ENCODE measurements around the gene GNS.

Gene GNS

GRCh38 chr12:64700532-64700931, 58.7 kb downstream of the GNS start:
- in situ Hi-C loops (cut with MboI; ENCODE audit: low sequenced_read_pairs) = no loop called here

- in situ Hi-C loops (cut with MboI; ENCODE audit: low sequenced_read_pairs) = loop anchor here (25.0 kb wide), 1 partner anchor 137 kb away; no protein-coding TSS in a partner anchor
These were observed 59.6 kb downstream of the GNS start for GRCh38 chr12:64699504-64700115.

GRCh38 chr12:64696080-64696741, 63.0 kb downstream of the GNS start:
- in situ Hi-C loops (cut with MboI; ENCODE audit: low sequenced_read_pairs) = loop anchor here (25.0 kb wide), 1 partner anchor 134 kb away; no protein-coding TSS in a partner anchor

GRCh38 chr12:64695550-64695949, 63.7 kb downstream of the GNS start:
- in situ Hi-C loops (cut with MboI; ENCODE audit: low sequenced_read_pairs) = loop anchor here (25.0 kb wide), 1 partner anchor 133 kb away; no protein-coding TSS in a partner anchor

- in situ Hi-C loops (cut with MboI; ENCODE audit: low sequenced_read_pairs) = loop anchor here (25.0 kb wide), 1 partner anchor 132 kb away; no protein-coding TSS in a partner anchor
These were observed 64.8 kb downstream of the GNS start for GRCh38 chr12:64694130-64695040.

GRCh38 chr12:64691795-64692583, 67.2 kb downstream of the GNS start:
- in situ Hi-C loops (cut with MboI; ENCODE audit: low sequenced_read_pairs) = loop anchor here (25.0 kb wide), 1 partner anchor 130 kb away; no protein-coding TSS in a partner anchor

GRCh38 chr12:64691227-64691794, 67.9 kb downstream of the GNS start:
- in situ Hi-C loops (cut with MboI; ENCODE audit: low sequenced_read_pairs) = loop anchor here (25.0 kb wide), 1 partner anchor 129 kb away; no protein-coding TSS in a partner anchor

GRCh38 chr12:64690236-64690635, 69.0 kb downstream of the GNS start:
- in situ Hi-C loops (cut with MboI; ENCODE audit: low sequenced_read_pairs) = loop anchor here (25.0 kb wide), 1 partner anchor 128 kb away; no protein-coding TSS in a partner anchor

- in situ Hi-C loops (cut with MboI; ENCODE audit: low sequenced_read_pairs) = loop anchor here (25.0 kb wide), 1 partner anchor 126 kb away; no protein-coding TSS in a partner anchor
These were observed 70.5 kb downstream of the GNS start for GRCh38 chr12:64688715-64689114.

- in situ Hi-C loops (cut with MboI; ENCODE audit: low sequenced_read_pairs) = loop anchor here (25.0 kb wide), 1 partner anchor 126 kb away; no protein-coding TSS in a partner anchor
These were observed 71.0 kb downstream of the GNS start for GRCh38 chr12:64688219-64688618.

GRCh38 chr12:64687816-64688215, 71.4 kb downstream of the GNS start:
- in situ Hi-C loops (cut with MboI; ENCODE audit: low sequenced_read_pairs) = loop anchor here (25.0 kb wide), 1 partner anchor 126 kb away; no protein-coding TSS in a partner anchor

- in situ Hi-C loops (cut with MboI; ENCODE audit: low sequenced_read_pairs) = loop anchor here (25.0 kb wide), 1 partner anchor 123 kb away; no protein-coding TSS in a partner anchor
These were observed 73.6 kb downstream of the GNS start for GRCh38 chr12:64685605-64686004.

GRCh38 chr12:64685050-64685449, 74.2 kb downstream of the GNS start:
- in situ Hi-C loops (cut with MboI; ENCODE audit: low sequenced_read_pairs) = loop anchor here (25.0 kb wide), 1 partner anchor 123 kb away; no protein-coding TSS in a partner anchor

- in situ Hi-C loops (cut with MboI; ENCODE audit: low sequenced_read_pairs) = loop anchor here (25.0 kb wide), 1 partner anchor 122 kb away; no protein-coding TSS in a partner anchor
These were observed 75.2 kb downstream of the GNS start for GRCh38 chr12:64683816-64684543.

GRCh38 chr12:64682572-64683277, 76.5 kb downstream of the GNS start:
- in situ Hi-C loops (cut with MboI; ENCODE audit: low sequenced_read_pairs) = loop anchor here (25.0 kb wide), 1 partner anchor 120 kb away; no protein-coding TSS in a partner anchor

GRCh38 chr12:64681200-64682052, 77.8 kb downstream of the GNS start:
- in situ Hi-C loops (cut with MboI; ENCODE audit: low sequenced_read_pairs) = loop anchor here (25.0 kb wide), 1 partner anchor 119 kb away; no protein-coding TSS in a partner anchor

- in situ Hi-C loops (cut with MboI; ENCODE audit: low sequenced_read_pairs) = loop anchor here (25.0 kb wide), 1 partner anchor 118 kb away; no protein-coding TSS in a partner anchor
These were observed 79.0 kb downstream of the GNS start for GRCh38 chr12:64680235-64680634.
